Mucosa of stomach (tissue), 1 donor: ENCODE results near the gene TERC.

Experiments
- H3K27me3 ChIP-seq: one replicate; pipeline ENCODE4 v1.7.0; 2013; ENCODE audit warnings: mild to moderate bottlenecking, low read length; ENCODE audit not compliant: control insufficient read depth, insufficient read depth
- H3K36me3 ChIP-seq: one replicate; pipeline ENCODE4 v1.7.0; 2013; ENCODE audit warnings: low read length; ENCODE audit not compliant: control insufficient read depth, insufficient read depth
- H3K4me1 ChIP-seq: one replicate; pipeline ENCODE4 v1.7.0; 2013; ENCODE audit warnings: mild to moderate bottlenecking, low read length; ENCODE audit not compliant: control insufficient read depth, insufficient read depth
- H3K4me3 ChIP-seq: one replicate; pipeline ENCODE4 v1.7.0; 2013; ENCODE audit warnings: low read length
- H3K9ac ChIP-seq: one replicate; pipeline ENCODE4 v1.7.0; 2013; ENCODE audit warnings: mild to moderate bottlenecking, low read length, moderate library complexity
- H3K9me3 ChIP-seq: one replicate; pipeline ENCODE4 v1.7.0; 2013; ENCODE audit warnings: mild to moderate bottlenecking, low read length, moderate library complexity; ENCODE audit not compliant: control insufficient read depth
- donor health status: Pancreatic carcinoma.

Gene TERC

GRCh38 chr3:169764312-169764881 is 463 bp downstream of the TERC start:
- no peaks in the 10 kb centered on the region for H3K4me1 ChIP-seq
- peak overlapping the region; percentile 61 for H3K4me3 ChIP-seq
- no peaks in the 10 kb centered on the region for H3K27me3 ChIP-seq
- H3K36me3 ChIP-seq, result no peaks in the 10 kb centered on the region
- peak overlapping the region; percentile 93 for H3K9ac ChIP-seq
- no peaks in the 10 kb centered on the region for H3K9me3 ChIP-seq

GRCh38 chr3:169760479-169760878 is 4.4 kb downstream of the TERC start:
- Histone ChIP-seq H3K4me1 (peaks cover 3% of the 10 kb centered on the region), H3K27me3 (no peaks in the 10 kb centered on the region), H3K4me3 (no peak overlapping the region), H3K9me3 (no peaks in the 10 kb centered on the region), H3K36me3 (no peaks in the 10 kb centered on the region), H3K9ac (no peak overlapping the region)

- Histone ChIP-seq H3K4me3 (no peak overlapping the region), H3K36me3 (no peaks in the 10 kb centered on the region), H3K4me1 (peaks cover 12% of the 10 kb centered on the region), H3K9ac (no peak overlapping the region), H3K27me3 (no peaks in the 10 kb centered on the region), H3K9me3 (no peaks in the 10 kb centered on the region)
These were observed 5.6 kb downstream of the TERC start for GRCh38 chr3:169759256-169759655.

- no peak overlapping the region for H3K4me3 ChIP-seq
- no peak overlapping the region for H3K9ac ChIP-seq
- no peaks in the 10 kb centered on the region for H3K36me3 ChIP-seq
- no peaks in the 10 kb centered on the region for H3K27me3 ChIP-seq
- no peaks in the 10 kb centered on the region for H3K9me3 ChIP-seq
- H3K4me1 ChIP-seq, result peaks cover 12% of the 10 kb centered on the region
These were observed 6.4 kb downstream of the TERC start for GRCh38 chr3:169758359-169758994.

- no peaks in the 10 kb centered on the region for H3K27me3 ChIP-seq
- H3K4me1 ChIP-seq, result peaks cover 21% of the 10 kb centered on the region
- H3K9me3 ChIP-seq, result no peaks in the 10 kb centered on the region
- no peaks in the 10 kb centered on the region for H3K36me3 ChIP-seq
- no peak overlapping the region for H3K4me3 ChIP-seq
- no peak overlapping the region for H3K9ac ChIP-seq
These were observed 9.4 kb downstream of the TERC start for GRCh38 chr3:169755488-169755887.

GRCh38 chr3:169754711-169755110 is 10.1 kb downstream of the TERC start:
- Histone ChIP-seq H3K4me1 (peaks cover 29% of the 10 kb centered on the region), H3K9ac (no peak overlapping the region), H3K9me3 (no peaks in the 10 kb centered on the region), H3K4me3 (no peak overlapping the region), H3K36me3 (no peaks in the 10 kb centered on the region), H3K27me3 (no peaks in the 10 kb centered on the region)

GRCh38 chr3:169751875-169752274 is 13.0 kb downstream of the TERC start:
- no peak overlapping the region for H3K4me3 ChIP-seq
- no peaks in the 10 kb centered on the region for H3K9me3 ChIP-seq
- no peaks in the 10 kb centered on the region for H3K36me3 ChIP-seq
- H3K4me1 ChIP-seq, result peaks cover 35% of the 10 kb centered on the region
- H3K9ac ChIP-seq, result no peak overlapping the region
- H3K27me3 ChIP-seq, result no peaks in the 10 kb centered on the region

- Histone ChIP-seq H3K9ac (no peak overlapping the region), H3K4me1 (peaks cover 35% of the 10 kb centered on the region), H3K36me3 (no peaks in the 10 kb centered on the region), H3K9me3 (no peaks in the 10 kb centered on the region), H3K27me3 (no peaks in the 10 kb centered on the region), H3K4me3 (no peak overlapping the region)
These were observed 14.2 kb downstream of the TERC start for GRCh38 chr3:169750665-169751064.

GRCh38 chr3:169748670-169749069 is 16.2 kb downstream of the TERC start:
- H3K4me1 ChIP-seq, result peaks cover 27% of the 10 kb centered on the region
- no peak overlapping the region for H3K4me3 ChIP-seq
- no peaks in the 10 kb centered on the region for H3K36me3 ChIP-seq
- H3K9me3 ChIP-seq, result no peaks in the 10 kb centered on the region
- H3K27me3 ChIP-seq, result no peaks in the 10 kb centered on the region
- no peak overlapping the region for H3K9ac ChIP-seq

GRCh38 chr3:169746924-169747323 is 17.9 kb downstream of the TERC start:
- no peaks in the 10 kb centered on the region for H3K36me3 ChIP-seq
- H3K4me3 ChIP-seq, result no peak overlapping the region
- H3K9me3 ChIP-seq, result no peaks in the 10 kb centered on the region
- no peak overlapping the region for H3K9ac ChIP-seq
- peaks cover 27% of the 10 kb centered on the region for H3K4me1 ChIP-seq
- H3K27me3 ChIP-seq, result no peaks in the 10 kb centered on the region

GRCh38 chr3:169744366-169745054 is 20.4 kb downstream of the TERC start:
- H3K36me3 ChIP-seq, result no peaks in the 10 kb centered on the region
- peaks cover 8% of the 10 kb centered on the region for H3K4me1 ChIP-seq
- no peaks in the 10 kb centered on the region for H3K27me3 ChIP-seq
- no peak overlapping the region for H3K4me3 ChIP-seq
- no peaks in the 10 kb centered on the region for H3K9me3 ChIP-seq
- H3K9ac ChIP-seq, result no peak overlapping the region

GRCh38 chr3:169739067-169739466 is 25.8 kb downstream of the TERC start:
- no peak overlapping the region for H3K4me3 ChIP-seq
- no peaks in the 10 kb centered on the region for H3K36me3 ChIP-seq
- H3K4me1 ChIP-seq, result no peaks in the 10 kb centered on the region
- no peaks in the 10 kb centered on the region for H3K27me3 ChIP-seq
- H3K9ac ChIP-seq, result no peak overlapping the region
- H3K9me3 ChIP-seq, result no peaks in the 10 kb centered on the region
